HPDE6-E6E7 (cell line): ENCODE data around the gene PTPRG.

Experiments used
- DNase-seq: peaks from one replicate; pipeline ENCODE4 v3.0.0; 2011; ENCODE audit warnings: missing footprints; ENCODE audit errors: extremely low spot score

PTPRG gene

GRCh38 chr3:61927332-61927731, 366.0 kb downstream of the PTPRG start:
- no peak for DNase-seq

GRCh38 chr3:61928039-61928438, 366.7 kb downstream of the PTPRG start:
- DNase-seq, result no peak

GRCh38 chr3:61928776-61929314, 367.5 kb downstream of the PTPRG start:
- DNase-seq, result no peak

GRCh38 chr3:61929617-61930016, 368.2 kb downstream of the PTPRG start:
- no peak for DNase-seq

- DNase-seq, result no peak
Observed at GRCh38 chr3:61932499-61932898, 371.1 kb downstream of the PTPRG start.

GRCh38 chr3:61933798-61934504, 372.6 kb downstream of the PTPRG start:
- DNase-seq, result no peak

- no peak for DNase-seq
Observed at GRCh38 chr3:61934505-61934871, 373.1 kb downstream of the PTPRG start.

- no peak for DNase-seq
Observed at GRCh38 chr3:61935814-61936213, 374.4 kb downstream of the PTPRG start.

- DNase-seq, result no peak
Observed at GRCh38 chr3:61936344-61936937, 375.1 kb downstream of the PTPRG start.

- no peak for DNase-seq
Observed at GRCh38 chr3:61937477-61937876, 376.1 kb downstream of the PTPRG start.

- DNase-seq, result no peak
Observed at GRCh38 chr3:61938878-61939549, 377.6 kb downstream of the PTPRG start.

- DNase-seq, result no peak
Observed at GRCh38 chr3:61940236-61940635, 378.9 kb downstream of the PTPRG start.

- no peak for DNase-seq
Observed at GRCh38 chr3:61943975-61944374, 382.6 kb downstream of the PTPRG start.

- DNase-seq, result no peak
Observed at GRCh38 chr3:61944726-61945125, 383.4 kb downstream of the PTPRG start.

GRCh38 chr3:61945657-61946056, 384.3 kb downstream of the PTPRG start:
- DNase-seq, result no peak

GRCh38 chr3:61946570-61947324, 385.4 kb downstream of the PTPRG start:
- no peak for DNase-seq

- DNase-seq, result no peak
Observed at GRCh38 chr3:61947456-61947855, 386.1 kb downstream of the PTPRG start.

- no peak for DNase-seq
Observed at GRCh38 chr3:61948699-61949305, 387.4 kb downstream of the PTPRG start.

GRCh38 chr3:61954097-61954540, 392.7 kb downstream of the PTPRG start:
- no peak for DNase-seq

- DNase-seq, result no peak
Observed at GRCh38 chr3:61955483-61955882, 394.1 kb downstream of the PTPRG start.

GRCh38 chr3:61956236-61956635, 394.9 kb downstream of the PTPRG start:
- no peak for DNase-seq

- DNase-seq, result no peak
Observed at GRCh38 chr3:61957259-61957658, 395.9 kb downstream of the PTPRG start.
